Tibial artery (tissue), 4 donors: ENCODE data around the gene RNF112.

Source experiments
- DNase-seq, 2 donors: peaks; one replicate each; pipeline ENCODE4 v3.0.0-alpha.2; 2019
- H3K27ac ChIP-seq, 2 donors: fragments of 200-600 bp; sonication (generic) in 1 of 2; 1 replicate in 1 of 2; 2 replicates in 1 of 2; pipeline ENCODE4 v1.5.1; 2018 to 2019; ENCODE audit warnings: mild to moderate bottlenecking in 1 of 2
- H3K27me3 ChIP-seq, 2 donors: fragments of 200-600 bp; sonication (generic) in 1 of 2; one replicate each; pipeline versions ENCODE4 v1.5.1 to v1.6.0; 2016 to 2019
- H3K36me3 ChIP-seq, 3 donors: fragments of 200-600 bp; sonication (generic) in 2 of 3; one replicate each; pipeline ENCODE4 v1.5.1; 2016 to 2019; ENCODE audit warnings: mild to moderate bottlenecking in 2 of 3
- H3K4me1 ChIP-seq, 4 donors: fragments of 200-600 bp; sonication (generic) in 2 of 4; 1 replicate in 3 of 4; 2 replicates in 1 of 4; pipeline ENCODE4 v1.5.1; 2016 to 2019
- H3K4me3 ChIP-seq, 2 donors: fragments of 200-600 bp; sonication (generic) in 1 of 2; 1 replicate in 1 of 2; 2 replicates in 1 of 2; pipeline ENCODE4 v1.5.1; 2018 to 2019; ENCODE audit warnings: mild to moderate bottlenecking in 2 of 2
- H3K9me3 ChIP-seq, 3 donors: fragments of 200-600 bp; sonication (generic) in 1 of 3; one replicate each; pipeline ENCODE4 v1.5.1; 2016 to 2019
- intact Hi-C: fragments of 100-400 bp; cut with DNase I; formaldehyde crosslinking; loops from one replicate; pipeline ENCODE4 v1.15.0; 2023; ENCODE audit warnings: low total_unique reads
- TF ChIP-seq, protein P1 (sequence below), 2 experiments: fragments of 200-600 bp in 1 of 2; fragments of 450-650 bp in 1 of 2; IDR thresholded peaks; one replicate each; pipeline ENCODE4 v1.5.1; 2017 to 2019; ENCODE audit warnings: antibody characterized with exemption in 2 of 2, mild to moderate bottlenecking in 1 of 2, moderate library complexity in 1 of 2

Gene RNF112

DNA sequence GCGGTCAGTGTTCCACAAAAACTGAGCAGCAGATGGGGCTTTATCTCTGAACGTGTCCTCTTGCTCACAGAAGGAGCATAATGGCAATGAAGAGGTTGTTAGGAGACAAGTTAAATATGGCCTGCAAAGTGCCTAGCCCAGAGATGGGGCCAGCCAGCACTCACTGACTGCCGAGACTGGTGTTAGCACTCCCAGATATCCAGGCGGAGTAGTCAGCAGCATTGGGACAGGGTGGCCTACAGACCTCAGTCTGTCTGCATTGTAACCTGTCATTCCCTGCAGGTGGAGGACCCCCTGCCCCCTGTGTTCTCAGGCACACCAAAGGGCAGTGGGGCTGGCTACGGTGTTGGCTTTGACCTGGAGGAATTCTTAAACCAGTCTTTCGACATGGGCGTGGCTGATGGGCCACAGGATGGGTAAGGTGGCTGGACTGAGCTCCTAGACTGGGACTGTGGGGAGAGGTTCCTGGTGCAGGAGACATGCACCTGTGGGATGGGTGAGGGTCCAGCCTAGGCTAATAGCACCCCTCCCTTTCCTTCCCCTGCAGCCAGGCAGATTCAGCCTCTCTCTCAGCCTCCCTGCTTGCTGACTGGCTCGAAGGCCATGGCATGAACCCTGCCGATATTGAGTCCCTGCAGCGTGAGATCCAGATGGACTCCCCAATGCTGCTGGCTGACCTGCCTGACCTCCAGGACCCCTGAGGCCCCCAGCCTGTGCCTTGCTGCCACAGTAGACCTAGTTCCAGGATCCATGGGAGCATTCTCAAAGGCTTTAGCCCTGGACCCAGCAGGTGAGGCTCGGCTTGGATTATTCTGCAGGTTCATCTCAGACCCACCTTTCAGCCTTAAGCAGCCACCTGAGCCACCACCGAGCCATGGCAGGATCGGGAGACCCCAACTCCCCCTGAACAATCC is 28.2 kb upstream of the RNF112 start:
- TF ChIP-seq, protein P1, sequence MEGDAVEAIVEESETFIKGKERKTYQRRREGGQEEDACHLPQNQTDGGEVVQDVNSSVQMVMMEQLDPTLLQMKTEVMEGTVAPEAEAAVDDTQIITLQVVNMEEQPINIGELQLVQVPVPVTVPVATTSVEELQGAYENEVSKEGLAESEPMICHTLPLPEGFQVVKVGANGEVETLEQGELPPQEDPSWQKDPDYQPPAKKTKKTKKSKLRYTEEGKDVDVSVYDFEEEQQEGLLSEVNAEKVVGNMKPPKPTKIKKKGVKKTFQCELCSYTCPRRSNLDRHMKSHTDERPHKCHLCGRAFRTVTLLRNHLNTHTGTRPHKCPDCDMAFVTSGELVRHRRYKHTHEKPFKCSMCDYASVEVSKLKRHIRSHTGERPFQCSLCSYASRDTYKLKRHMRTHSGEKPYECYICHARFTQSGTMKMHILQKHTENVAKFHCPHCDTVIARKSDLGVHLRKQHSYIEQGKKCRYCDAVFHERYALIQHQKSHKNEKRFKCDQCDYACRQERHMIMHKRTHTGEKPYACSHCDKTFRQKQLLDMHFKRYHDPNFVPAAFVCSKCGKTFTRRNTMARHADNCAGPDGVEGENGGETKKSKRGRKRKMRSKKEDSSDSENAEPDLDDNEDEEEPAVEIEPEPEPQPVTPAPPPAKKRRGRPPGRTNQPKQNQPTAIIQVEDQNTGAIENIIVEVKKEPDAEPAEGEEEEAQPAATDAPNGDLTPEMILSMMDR (IDR thresholded peaks at IDR 0.05): no peak

DNA sequence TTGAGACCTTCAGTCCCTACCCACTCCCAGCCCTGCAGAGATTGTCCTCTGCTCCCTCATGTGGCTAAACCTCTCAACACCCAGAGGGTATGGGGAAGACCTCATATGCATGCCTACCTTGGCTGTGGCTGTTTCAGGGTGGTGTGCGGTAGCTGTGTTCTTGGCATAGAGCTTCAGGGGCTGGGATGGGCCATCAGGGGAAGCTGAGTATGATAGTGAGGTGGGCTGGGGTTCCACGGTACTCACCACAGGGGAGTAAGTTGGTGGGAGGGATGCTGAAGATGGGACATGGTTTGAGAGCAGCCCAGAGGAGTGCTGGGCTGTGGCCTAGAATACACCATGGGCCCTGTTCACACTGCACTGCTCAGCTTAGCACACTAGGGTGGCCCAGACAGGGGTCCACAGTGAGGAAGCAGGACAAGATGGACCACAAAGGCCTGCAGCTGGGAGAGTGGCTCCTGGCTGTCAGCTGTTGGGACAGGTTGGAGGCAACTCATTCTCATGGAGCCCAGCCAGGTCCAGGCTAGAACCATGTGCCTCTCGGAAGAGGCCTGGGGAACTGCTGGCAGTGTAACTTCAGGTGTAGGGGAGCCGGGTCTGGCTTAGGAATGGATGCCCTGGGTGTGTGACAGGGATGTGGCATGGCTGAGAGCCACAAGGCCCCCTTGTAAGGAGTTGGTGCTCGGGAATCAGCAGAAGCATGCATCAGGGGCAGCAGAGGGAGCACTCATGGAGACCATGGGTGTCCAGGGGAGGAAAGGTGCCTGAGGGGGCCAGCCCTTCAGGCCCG is 27.2 kb upstream of the RNF112 start:
- Histone ChIP-seq H3K27ac (peak overlapping the region; percentile 97 to 98), H3K4me1 (peaks cover 9 to 93% (median 82%) of the 10 kb centered on the region in 4 donors), H3K27me3 (no peaks in the 10 kb centered on the region), H3K4me3 (no peak overlapping the region), H3K9me3 (no peaks in the 10 kb centered on the region), H3K36me3 (peaks cover 40 to 51% (median 50%) of the 10 kb centered on the region in 3 donors)
- intact Hi-C loops: no loop called here
- DNase-seq: peak; percentile 67 to 83
- TF ChIP-seq, protein P1 (IDR thresholded peaks at IDR 0.05): no peak

More for the DNA sequence above, 28.2 kb upstream of the RNF112 start:
- Histone ChIP-seq H3K36me3 (peaks cover 40 to 51% (median 50%) of the 10 kb centered on the region in 3 donors), H3K27me3 (no peaks in the 10 kb centered on the region), H3K4me3 (no peak overlapping the region), H3K9me3 (no peaks in the 10 kb centered on the region), H3K4me1 (peaks cover 9 to 84% (median 73%) of the 10 kb centered on the region in 4 donors), H3K27ac (peak overlapping the region; percentile 97 to 98)
- peak in 1 of 2 donors; percentile 61 for DNase-seq
- intact Hi-C loops: no loop called here

DNA sequence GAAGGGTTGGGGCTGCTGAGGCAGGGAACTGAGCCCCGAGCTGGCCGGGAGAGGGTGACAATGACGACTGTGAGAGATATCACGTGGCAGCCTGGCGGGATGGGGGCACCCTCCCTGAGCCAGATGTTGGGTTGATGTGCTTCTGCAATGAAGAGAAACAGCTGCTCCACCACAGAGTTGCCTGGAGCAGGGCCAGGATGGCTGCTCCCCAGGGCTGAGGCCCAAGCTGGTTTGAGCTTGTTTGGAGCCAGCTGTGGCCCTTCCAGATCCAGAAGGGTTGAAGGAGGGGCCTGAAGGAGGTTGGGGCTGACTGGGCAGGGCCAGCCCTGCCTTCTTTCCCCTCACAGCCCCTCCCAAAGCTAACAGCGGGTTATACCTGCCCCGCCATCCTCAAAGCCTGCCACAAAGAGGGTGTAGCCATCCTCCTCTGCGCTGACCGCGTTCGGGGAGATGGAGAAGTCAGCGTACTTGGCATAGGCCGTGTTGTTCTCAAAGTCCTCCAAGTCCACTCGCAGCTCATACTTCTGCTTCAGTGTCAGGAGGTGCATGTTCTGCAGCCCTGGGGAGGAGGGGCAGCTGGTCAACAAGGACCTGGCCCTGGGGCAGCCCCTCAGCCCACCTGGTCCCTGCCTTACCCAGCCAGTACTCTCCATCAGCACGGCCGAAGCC is 26.2 kb upstream of the RNF112 start:
- Histone ChIP-seq H3K4me3 (peak overlapping the region; percentile 44 to 45), H3K36me3 (peaks cover 40 to 48% (median 46%) of the 10 kb centered on the region in 3 donors), H3K9me3 (no peaks in the 10 kb centered on the region), H3K27ac (peak overlapping the region; percentile 97 to 98), H3K27me3 (no peaks in the 10 kb centered on the region), H3K4me1 (peaks cover 9 to 93% (median 83%) of the 10 kb centered on the region in 4 donors)
- peak; percentile 94 to 99 for DNase-seq
- TF ChIP-seq, protein P1 (IDR thresholded peaks at IDR 0.05): no peak
- intact Hi-C loops: no loop called here

DNA sequence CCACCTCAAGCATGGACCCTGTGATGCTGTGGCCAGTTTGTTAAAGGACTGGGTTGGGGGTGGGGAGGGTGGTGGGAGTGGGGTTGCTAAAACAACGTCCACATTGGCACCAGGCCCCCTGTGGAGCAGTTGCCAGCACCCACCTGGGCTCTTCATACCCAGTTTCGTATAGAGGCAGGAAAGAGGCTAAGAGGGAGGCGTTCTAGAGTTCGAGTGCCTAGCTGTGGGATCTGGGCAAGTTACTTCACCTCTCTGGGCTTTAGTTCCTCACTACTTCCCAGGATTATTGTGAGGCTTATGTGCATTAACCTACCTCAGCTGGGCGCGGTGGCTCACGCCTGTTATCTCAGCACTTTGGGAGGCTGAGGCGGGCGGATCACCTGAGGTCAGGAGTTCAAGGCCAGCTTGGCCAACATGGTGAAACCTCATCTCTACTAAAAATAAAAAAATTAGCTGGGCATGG is 25.5 kb upstream of the RNF112 start:
- DNase-seq: peak in 1 of 2 donors; percentile 66
- peaks cover 9 to 95% (median 90%) of the 10 kb centered on the region in 4 donors for H3K4me1 ChIP-seq

More for the DNA sequence above, 25.5 kb upstream of the RNF112 start:
- Histone ChIP-seq H3K4me3 (peak overlapping the region; percentile 44 to 45), H3K9me3 (no peaks in the 10 kb centered on the region), H3K27me3 (no peaks in the 10 kb centered on the region), H3K27ac (peak overlapping the region; percentile 97 to 98), H3K36me3 (peaks cover 33 to 41% (median 39%) of the 10 kb centered on the region in 3 donors)
- intact Hi-C loops: no loop called here
- TF ChIP-seq, protein P1 (IDR thresholded peaks at IDR 0.05): no peak
